Caco-2 (cell line): ENCODE results near the gene SPTBN1. TPM values are rescaled to one million over a fixed set of nuclear protein-coding genes. Genes with fewer than 3 reads are reported as not detected.
A peak's percentile ranks its signal among the peaks of the same experiment; 100 is the strongest.

Source experiments
- BruUV-seq: library from RNA; stranded (reverse); fragments of 400-500 nt; replicated peaks from 2 replicates; lab custom pipeline; 2021; lab: Mats Ljungman, UMichigan
- CTCF ChIA-PET: fragments of 300-600 bp; sonication (Branson Sonifier 250); formaldehyde crosslinking; loops from one replicate; lab custom pipeline; 2022; ENCODE audit warnings: antibody characterized with exemption; lab: Charles Lee
- POLR2A ChIA-PET: fragments of 300-600 bp; sonication (Branson Sonifier 250); formaldehyde crosslinking; loops from one replicate; lab custom pipeline; 2022; ENCODE audit warnings: antibody characterized with exemption; lab: Charles Lee
- DNase-seq, 2 experiments: peaks; one replicate each; pipeline versions ENCODE4 v3.0.0 to v3.0.0-alpha.2; 2020 to 2022
- H3K27me3 ChIP-seq: replicated peaks from 2 replicates; pipeline ENCODE4 v1.6.0; 2011; ENCODE audit warnings: low read length; ENCODE audit not compliant: control insufficient read depth, insufficient read depth
- H3K36me3 ChIP-seq: 2 replicates; pipeline ENCODE4 v1.5.1; 2011; ENCODE audit warnings: low read length; ENCODE audit not compliant: control insufficient read depth, insufficient read depth
- H3K4me1 ChIP-seq: fragments of 250-450 bp; sonication (Bioruptor Pico); 2 replicates; pipeline ENCODE4 v1.5.1; 2020; ENCODE audit warnings: mild to moderate bottlenecking
- H3K4me3 ChIP-seq: 2 replicates; pipeline ENCODE4 v1.5.1; 2011; ENCODE audit warnings: low read depth, mild to moderate bottlenecking, control low read depth, low read length
- H3K9me3 ChIP-seq: fragments of 250-450 bp; sonication (Bioruptor Pico); 2 replicates; pipeline ENCODE4 v1.5.1; 2020; ENCODE audit warnings: mild to moderate bottlenecking, moderate library complexity
- H3K27ac Mint-ChIP-seq: one replicate; pipeline ENCODE4 v1.8.0; 2022; ENCODE audit warnings: mixed read lengths; ENCODE audit not compliant: unreplicated experiment
- H3K27me3 Mint-ChIP-seq: one replicate; pipeline ENCODE4 v1.8.0; 2022; ENCODE audit warnings: mixed read lengths; ENCODE audit not compliant: insufficient read depth, unreplicated experiment
- H3K36me3 Mint-ChIP-seq: one replicate; pipeline ENCODE4 v1.8.0; 2022; ENCODE audit warnings: mild to moderate bottlenecking, mixed read lengths; ENCODE audit not compliant: insufficient read depth, unreplicated experiment
- H3K4me1 Mint-ChIP-seq: one replicate; pipeline ENCODE4 v1.8.0; 2022; ENCODE audit warnings: low read depth, mixed read lengths; ENCODE audit not compliant: unreplicated experiment
- H3K4me3 Mint-ChIP-seq: one replicate; pipeline ENCODE4 v1.8.0; 2022; ENCODE audit warnings: mild to moderate bottlenecking, moderate library complexity, mixed read lengths; ENCODE audit not compliant: unreplicated experiment
- H3K9me3 Mint-ChIP-seq: one replicate; pipeline ENCODE4 v1.8.0; 2022; ENCODE audit warnings: mixed read lengths; ENCODE audit not compliant: unreplicated experiment
- CTCF ChIP-seq, 2 experiments: fragments of 200-600 bp in 1 of 2; IDR thresholded peaks; 1 replicate in 1 of 2; 2 replicates in 1 of 2; pipeline versions ENCODE4 v1.5.1 to v1.8.0; 2011 to 2022; ENCODE audit warnings: antibody characterized with exemption in 1 of 2, control low read depth in 1 of 2, inconsistent platforms in 1 of 2, low read depth in 1 of 2, low read length in 1 of 2, mild to moderate bottlenecking in 1 of 2, moderate library complexity in 1 of 2; ENCODE audit not compliant: insufficient read depth in 1 of 2, severe bottlenecking in 1 of 2, unreplicated experiment in 1 of 2
- intact Hi-C: fragments of 100-400 bp; cut with micrococcal nuclease; formaldehyde crosslinking; loops from one replicate; pipeline ENCODE4 v1.10.0; 2022; ENCODE audit not compliant: unreplicated experiment
- total RNA-seq: library from RNA; stranded (reverse); gene quantifications from 2 replicates; pipeline ENCODE4 v1.2.3, GENCODE V29; 2022

Gene SPTBN1
- total RNA-seq, 1 experiment from 2014 or later = 361 TPM

GRCh38 chr2:54652540-54652939 lies 196.4 kb downstream of the SPTBN1 start:
- Mint-ChIP-seq H3K4me3 (no peak overlapping the region), H3K36me3 (peaks cover 98% of the 10 kb centered on the region), H3K4me1 (peaks cover 6% of the 10 kb centered on the region), H3K27me3 (no peaks in the 10 kb centered on the region), H3K9me3 (no peaks in the 10 kb centered on the region), H3K27ac (no peak overlapping the region)
- no peak for TF ChIP-seq CTCF (IDR thresholded peaks at IDR 0.05; ENCODE audit: insufficient read depth in 1 of 2, low read depth in 1 of 2, low read length in 1 of 2, severe bottlenecking in 1 of 2, unreplicated experiment in 1 of 2)
- ChIA-PET POLR2A (no interaction called here), CTCF (interaction anchor here (0.7 to 1.2 kb wide), 3 partner anchors 13 to 53 kb away, joined by 3 to 4 read pairs (median 3); no protein-coding TSS in a partner anchor)
- intact Hi-C loops = no loop called here
- no peaks in the 10 kb centered on the region for H3K4me1 ChIP-seq
- no TSS peak for BruUV-seq
- H3K9me3 ChIP-seq = no peaks in the 10 kb centered on the region
- no peak for DNase-seq
- no peaks in the 10 kb centered on the region for H3K27me3 ChIP-seq
- peaks cover 14% of the 10 kb centered on the region for H3K36me3 ChIP-seq
- no peak overlapping the region for H3K4me3 ChIP-seq

GRCh38 chr2:54653572-54654204 lies 197.6 kb downstream of the SPTBN1 start:
- ChIA-PET POLR2A (no interaction called here), CTCF (no interaction called here)
- Mint-ChIP-seq H3K36me3 (peaks cover 98% of the 10 kb centered on the region), H3K9me3 (no peaks in the 10 kb centered on the region), H3K27ac (no peak overlapping the region), H3K4me1 (peaks cover 8% of the 10 kb centered on the region), H3K27me3 (no peaks in the 10 kb centered on the region), H3K4me3 (no peak overlapping the region)
- H3K36me3 ChIP-seq = peaks cover 11% of the 10 kb centered on the region
- no peaks in the 10 kb centered on the region for H3K9me3 ChIP-seq
- DNase-seq = no peak
- no TSS peak for BruUV-seq
- no peak for TF ChIP-seq CTCF (IDR thresholded peaks at IDR 0.05; ENCODE audit: insufficient read depth in 1 of 2, low read depth in 1 of 2, low read length in 1 of 2, severe bottlenecking in 1 of 2, unreplicated experiment in 1 of 2)
- no peaks in the 10 kb centered on the region for H3K27me3 ChIP-seq
- no peak overlapping the region for H3K4me3 ChIP-seq
- intact Hi-C loops = no loop called here
- H3K4me1 ChIP-seq = no peaks in the 10 kb centered on the region

GRCh38 chr2:54655046-54655809 lies 199.1 kb downstream of the SPTBN1 start:
- POLR2A ChIA-PET = no interaction called here
- intact Hi-C loops = no loop called here
- Mint-ChIP-seq H3K27ac (peak overlapping the region; percentile 72), H3K27me3 (no peaks in the 10 kb centered on the region), H3K4me3 (no peak overlapping the region), H3K4me1 (peaks cover 8% of the 10 kb centered on the region), H3K36me3 (peaks cover 98% of the 10 kb centered on the region), H3K9me3 (no peaks in the 10 kb centered on the region)
- Histone ChIP-seq H3K4me1 (no peaks in the 10 kb centered on the region), H3K9me3 (no peaks in the 10 kb centered on the region), H3K27me3 (no peaks in the 10 kb centered on the region), H3K36me3 (peaks cover 11% of the 10 kb centered on the region), H3K4me3 (no peak overlapping the region)
- TF ChIP-seq CTCF (IDR thresholded peaks at IDR 0.05; ENCODE audit: insufficient read depth in 1 of 2, low read depth in 1 of 2, low read length in 1 of 2, severe bottlenecking in 1 of 2, unreplicated experiment in 1 of 2) = no peak
- no TSS peak for BruUV-seq
- no peak for DNase-seq
- CTCF ChIA-PET = interaction anchor here (0.6 kb wide), 1 partner anchor 50 kb away, joined by 5 read pairs; no protein-coding TSS in a partner anchor
